GM21526 (cell line): Measurements from ENCODE around the gene EPYC.
"Not testable (repeated sequence)": the region's sequence is repeated elsewhere in the genome, so short reads cannot be mapped to it uniquely, and the experiment has no call there.

Source experiments
- ATAC-seq: cut with Tn5 transposase; IDR thresholded peaks from one replicate; pipeline ENCODE4 v1.9.1; 2021; ENCODE audit warnings: moderate library complexity; ENCODE audit not compliant: unreplicated experiment, low FRiP score

Gene EPYC

DNA sequence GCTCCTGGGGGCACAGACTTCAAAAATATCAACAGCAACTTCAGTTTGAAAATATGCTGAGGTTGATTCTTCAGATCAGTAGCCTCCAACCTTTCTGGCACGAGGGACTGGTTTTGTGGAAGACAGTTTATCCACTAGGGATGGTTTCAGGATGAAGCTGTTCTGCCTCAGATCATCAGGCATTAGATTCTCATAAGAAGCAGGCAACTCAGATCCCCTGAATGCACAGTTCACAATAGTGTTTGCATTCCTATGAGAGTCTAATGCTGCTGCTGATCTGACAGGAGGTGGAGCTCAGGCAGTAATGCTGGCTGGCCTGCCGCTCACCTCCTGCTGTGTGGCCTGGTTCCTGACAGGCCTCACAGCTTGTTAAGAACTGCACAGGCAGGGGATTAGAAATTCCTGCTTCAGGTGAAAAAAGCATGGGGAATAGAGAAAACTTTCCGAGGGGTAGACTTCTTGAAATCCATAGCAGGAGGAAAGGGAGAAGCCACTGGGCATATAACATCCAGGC is 12.8 kb downstream of the EPYC start:
- no peak for ATAC-seq

DNA sequence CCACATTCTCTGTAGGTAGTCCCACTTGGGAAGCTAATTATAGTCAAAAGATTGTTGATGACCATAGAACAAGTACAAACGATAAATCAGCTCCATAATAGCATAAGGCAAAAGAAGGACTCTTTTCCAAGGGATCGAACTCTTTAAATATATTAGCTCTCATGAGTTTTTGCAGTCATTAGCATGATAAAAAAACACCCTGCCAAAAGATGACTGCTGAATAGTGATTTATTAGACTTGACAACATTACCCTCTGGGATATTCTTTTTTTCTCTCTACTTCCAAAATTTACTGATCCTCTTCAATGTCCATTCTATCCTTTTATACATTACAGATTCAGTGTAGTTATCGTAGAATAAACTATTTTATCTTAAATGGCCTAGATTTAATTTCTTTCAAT is 14.2 kb downstream of the EPYC start:
- ATAC-seq, result no peak

- no peak for ATAC-seq
These were observed 15.1 kb downstream of the EPYC start for GRCh38 chr12:90989686-90990111.

DNA sequence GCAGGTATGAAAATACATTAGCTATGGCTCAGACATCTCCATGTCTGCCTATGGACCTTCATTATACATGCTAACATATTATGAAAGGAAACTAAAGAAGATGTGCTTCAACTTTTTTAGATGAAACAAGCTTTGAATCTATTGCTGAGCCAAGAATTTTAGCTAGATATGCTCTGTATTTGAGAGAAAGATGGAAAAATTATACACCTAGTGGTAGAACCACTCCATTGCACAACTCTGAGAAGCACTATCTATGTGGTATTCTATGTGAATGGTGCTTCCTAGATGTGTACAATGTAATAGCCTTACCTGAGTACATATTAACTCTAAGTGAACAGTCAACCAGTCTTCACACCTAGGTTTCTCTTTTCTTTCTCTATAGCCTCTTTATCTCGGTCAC is 17.3 kb downstream of the EPYC start:
- ATAC-seq, result peak; percentile 68

GRCh38 chr12:90987101-90987500 is 17.7 kb downstream of the EPYC start:
- ATAC-seq, result no peak

DNA sequence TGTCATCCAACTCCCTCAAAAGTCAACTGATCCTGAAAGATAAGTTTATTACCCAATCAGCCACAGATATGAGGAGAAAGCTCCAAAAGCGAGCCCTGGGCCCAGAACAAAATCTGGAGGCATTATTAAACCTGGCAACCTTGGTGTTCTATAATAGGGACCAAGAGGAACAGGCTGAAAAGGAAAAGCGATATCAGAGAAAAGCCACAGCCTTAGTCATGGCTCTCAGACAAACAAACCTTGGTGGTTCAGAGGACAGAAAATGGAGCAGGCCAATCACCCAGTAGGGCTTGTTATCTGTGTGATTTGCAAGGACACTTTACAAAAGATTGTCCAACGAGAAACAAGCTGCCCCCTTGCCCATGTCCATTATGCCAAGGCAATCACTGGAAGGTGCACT is 19.4 kb downstream of the EPYC start:
- not testable (repeated sequence) for ATAC-seq

- no peak for ATAC-seq
These were observed 20.7 kb downstream of the EPYC start for GRCh38 chr12:90984114-90984513.

- no peak for ATAC-seq
These were observed 22.6 kb downstream of the EPYC start for GRCh38 chr12:90982170-90982569.

DNA sequence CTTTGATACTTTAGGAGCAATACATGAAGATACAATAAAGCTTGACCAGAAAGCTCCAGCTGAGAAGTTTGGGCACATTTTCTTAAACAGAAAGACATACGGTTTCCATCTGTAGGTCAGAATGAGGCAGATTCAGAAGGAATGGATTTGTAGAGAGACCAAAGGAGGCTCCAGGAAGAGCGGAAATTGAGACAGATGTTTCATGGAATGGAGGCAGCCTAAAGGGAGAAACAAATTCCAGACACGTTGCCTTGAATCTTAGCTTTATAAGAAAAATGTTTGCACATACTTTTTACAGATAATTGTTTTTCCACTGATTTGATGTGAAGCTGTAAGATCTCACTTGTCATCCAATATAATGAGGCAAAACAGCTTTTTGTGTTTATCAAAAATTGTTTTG is 24.8 kb downstream of the EPYC start:
- ATAC-seq, result no peak

DNA sequence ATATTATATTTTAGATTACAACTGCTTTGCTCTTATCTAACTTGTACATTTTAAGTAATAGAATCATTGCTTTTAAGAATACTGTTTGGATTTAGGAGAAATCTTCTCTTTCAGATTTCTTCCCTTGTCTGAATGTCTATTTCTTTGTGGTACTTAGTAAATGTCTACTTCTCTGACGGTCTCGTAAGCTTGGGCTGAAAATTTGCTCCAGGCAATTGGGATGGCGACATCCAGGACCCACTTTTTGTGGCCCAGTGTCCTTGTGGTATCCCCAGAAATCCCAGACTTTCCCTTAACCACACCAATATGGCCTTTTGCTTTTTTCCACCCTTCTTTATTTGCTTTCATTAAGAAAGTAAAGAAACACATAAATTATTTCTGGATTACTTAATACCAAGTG is 25.8 kb downstream of the EPYC start:
- no peak for ATAC-seq

GRCh38 chr12:90978117-90978770 is 26.5 kb downstream of the EPYC start:
- ATAC-seq, result peak; percentile 89

DNA sequence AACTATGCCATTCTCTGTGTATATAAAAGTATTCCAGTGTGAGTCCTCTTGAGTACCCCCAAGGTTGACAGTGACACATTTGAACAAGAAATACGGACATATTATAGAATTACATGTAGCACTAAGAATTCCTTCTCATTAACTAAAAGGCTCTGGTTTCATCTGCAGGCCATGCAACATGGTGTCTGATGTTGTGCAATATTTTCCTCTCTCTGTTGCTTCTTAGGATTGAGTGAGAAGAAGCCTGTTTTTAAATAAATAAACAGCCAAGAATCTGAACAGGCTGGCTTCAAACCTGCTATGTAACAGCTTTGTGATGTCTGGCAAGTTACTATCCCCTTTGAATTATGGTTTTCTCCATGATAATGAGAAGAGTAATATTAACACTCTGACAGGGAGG is 27.5 kb downstream of the EPYC start:
- ATAC-seq, result no peak

GRCh38 chr12:90974286-90974685 is 30.5 kb downstream of the EPYC start:
- ATAC-seq, result no peak

DNA sequence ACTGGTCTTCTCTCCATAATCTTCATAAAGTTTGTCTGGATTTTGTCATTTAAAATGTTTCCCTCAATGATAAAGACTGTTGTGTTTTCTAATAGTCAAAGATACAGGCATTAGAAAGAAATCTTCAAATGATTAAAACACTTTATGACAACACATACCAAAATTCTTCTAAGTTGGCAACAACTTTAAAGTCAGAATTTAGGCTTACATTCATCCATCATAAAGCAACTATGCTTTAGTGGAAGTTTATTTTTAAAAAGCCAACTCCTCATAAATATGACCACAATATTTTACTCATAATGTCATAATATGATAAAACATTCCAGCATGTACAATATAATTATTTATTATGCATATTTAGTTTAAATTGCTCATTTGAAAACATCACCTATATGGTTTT is 32.5 kb downstream of the EPYC start:
- ATAC-seq, result no peak

GRCh38 chr12:90970911-90971310 is 33.9 kb downstream of the EPYC start:
- ATAC-seq, result no peak

- ATAC-seq, result no peak
These were observed 34.3 kb downstream of the EPYC start for GRCh38 chr12:90970471-90970870.

- no peak for ATAC-seq
These were observed 34.9 kb downstream of the EPYC start for GRCh38 chr12:90969851-90970250.

DNA sequence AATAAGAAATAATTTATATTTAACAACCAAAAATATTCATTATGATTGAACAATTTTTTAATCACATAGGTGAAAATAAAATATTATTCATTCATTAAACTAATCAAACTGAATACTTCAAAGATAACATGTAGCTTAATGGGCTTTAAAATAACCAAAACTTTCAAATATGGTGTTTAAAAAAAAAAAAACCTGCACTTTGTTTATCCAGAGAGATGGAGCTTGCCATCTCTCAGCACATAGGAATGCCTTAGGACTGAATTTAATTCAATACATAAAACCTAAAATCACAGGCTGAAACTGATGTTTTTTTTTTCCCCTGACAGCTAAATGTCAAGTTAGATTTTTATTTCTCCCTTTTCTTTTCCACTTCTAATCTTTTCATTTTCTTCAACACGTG is 35.4 kb downstream of the EPYC start:
- ATAC-seq, result no peak

- ATAC-seq, result peak; percentile 71
These were observed 39.6 kb downstream of the EPYC start for GRCh38 chr12:90965204-90965603.

DNA sequence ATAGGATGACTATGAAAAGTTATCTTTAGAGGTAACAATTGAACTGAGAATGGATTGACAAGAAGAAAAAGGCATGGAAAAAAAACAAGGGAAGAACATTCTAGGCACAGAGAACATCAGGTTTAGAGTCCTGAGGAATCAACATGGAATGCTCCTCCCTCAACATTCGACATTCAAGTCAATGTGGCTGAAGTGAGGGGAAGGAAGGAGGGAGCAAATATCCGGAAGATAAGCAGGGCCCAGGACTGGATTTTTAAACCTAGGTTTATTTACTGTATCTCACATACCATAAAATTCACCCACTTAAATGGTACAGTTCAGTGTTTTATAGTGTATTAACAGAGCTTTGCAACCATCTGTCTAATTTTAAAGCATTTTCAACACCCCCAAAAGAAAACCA is 40.2 kb downstream of the EPYC start:
- ATAC-seq, result no peak

- no peak for ATAC-seq
These were observed 40.8 kb downstream of the EPYC start for GRCh38 chr12:90963946-90964345.

DNA sequence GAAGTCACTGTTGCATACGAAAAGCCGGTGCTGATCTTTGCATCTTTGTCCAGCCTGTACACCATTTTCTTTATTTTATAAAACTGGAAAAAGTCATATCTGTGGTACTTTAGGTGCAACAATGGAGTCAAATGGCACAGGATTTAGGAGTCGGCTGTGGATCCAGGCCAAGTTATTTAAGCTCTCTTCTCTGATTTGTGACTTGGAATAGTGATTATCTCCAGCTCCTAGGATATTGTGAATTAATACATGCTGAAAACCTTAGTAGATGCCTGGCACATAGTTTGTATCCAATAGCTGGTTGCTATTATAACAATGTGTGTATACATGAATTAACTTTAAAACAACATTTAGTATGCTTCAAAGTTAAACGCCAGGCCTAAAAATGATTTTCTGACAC is 43.6 kb downstream of the EPYC start:
- ATAC-seq, result no peak
